Thyroid gland (tissue), 4 donors: ENCODE results near the gene TMEM184C. TPM values are rescaled to one million over a fixed set of nuclear protein-coding genes. Genes with fewer than 3 reads are reported as not detected.
A peak's percentile ranks its signal among the peaks of the same experiment; 100 is the strongest.

Experiments
- DNase-seq, 2 donors: peaks; one replicate each; pipeline ENCODE4 v3.0.0-alpha.2; 2019
- H3K27ac ChIP-seq, 3 donors: fragments of 200-600 bp; sonication (generic); 1 replicate in 2 of 3; 2 replicates in 1 of 3; pipeline ENCODE4 v1.5.1; 2016 to 2019; ENCODE audit warnings: mild to moderate bottlenecking in 1 of 3, moderate library complexity in 1 of 3
- H3K27me3 ChIP-seq: fragments of 200-600 bp; sonication (generic); one replicate; pipeline ENCODE4 v1.5.1; 2019
- H3K36me3 ChIP-seq, 2 donors: fragments of 200-600 bp; sonication (generic); one replicate each; pipeline ENCODE4 v1.5.1; 2016 to 2019
- H3K4me1 ChIP-seq, 2 donors: fragments of 200-600 bp; sonication (generic); one replicate each; pipeline ENCODE4 v1.5.1; 2017 to 2019
- H3K4me3 ChIP-seq, 3 donors: fragments of 200-600 bp; sonication (generic); replicated peaks in 1 of 3; 1 replicate in 2 of 3; 2 replicates in 1 of 3; pipeline ENCODE4 v1.5.1; 2016; ENCODE audit warnings: mild to moderate bottlenecking in 1 of 3
- H3K9me3 ChIP-seq: fragments of 200-600 bp; sonication (generic); one replicate; pipeline ENCODE4 v1.5.1; 2017
- POLR2A ChIP-seq, 2 donors: fragments of 450-650 bp; IDR thresholded peaks; one replicate each; pipeline ENCODE4 v1.6.1; 2017; ENCODE audit warnings: antibody characterized with exemption in 2 of 2, mild to moderate bottlenecking in 2 of 2, moderate library complexity in 1 of 2
- WGBS, 2 donors: methylation state at CpG; one replicate each; pipeline ENCODE4 v1.1.5; 2017; 5-methylcytosine and 5-hydroxymethylcytosine counted together
- intact Hi-C: fragments of 100-400 bp; cut with DNase I; formaldehyde crosslinking; loops from one replicate; pipeline ENCODE4 v1.15.1; 2023
- total RNA-seq, 4 donors: library from RNA; depleted of rRNA; stranded (reverse); fragments of >200 nt; gene quantifications; one replicate each; pipeline ENCODE4 v1.2.3, GENCODE V29; 2016
- TF ChIP-seq, protein P1 (sequence below), 6 experiments: fragments of 200-600 bp in 3 of 6; fragments of 450-650 bp in 3 of 6; sonication (generic) in 3 of 6; IDR thresholded peaks; one replicate each; pipeline ENCODE4 v1.5.1; 2016 to 2019; ENCODE audit warnings: antibody characterized with exemption in 6 of 6, mild to moderate bottlenecking in 2 of 6, inconsistent platforms in 1 of 6, moderate library complexity in 1 of 6

TMEM184C gene
- total RNA-seq, 4 donors from 2014 or later, result 69.6 to 98.5 (median 82.5) TPM

DNA sequence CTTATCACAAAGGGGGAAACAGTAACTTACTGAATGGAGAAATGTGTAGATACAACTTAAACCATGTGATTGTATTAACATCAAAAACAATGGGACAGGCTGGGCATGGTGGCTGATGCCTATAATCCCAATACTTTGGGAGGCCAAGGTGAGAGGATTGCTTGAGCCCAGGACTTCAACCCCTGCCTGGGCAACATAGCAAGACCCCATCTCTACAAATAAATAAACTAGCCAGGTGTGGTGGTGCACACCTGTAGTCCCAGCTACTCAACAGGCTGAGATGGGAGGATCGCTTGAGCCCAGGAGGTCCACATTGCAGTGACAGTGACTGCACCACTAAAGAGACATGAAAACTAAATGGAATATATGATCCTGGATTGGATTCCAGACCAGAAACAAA lies 26.4 kb downstream of the TMEM184C start:
- Histone ChIP-seq H3K9me3 (no peaks in the 10 kb centered on the region), H3K27me3 (no peaks in the 10 kb centered on the region), H3K36me3 (no peaks in the 10 kb centered on the region), H3K27ac (no peak overlapping the region), H3K4me3 (no peak overlapping the region), H3K4me1 (peaks cover 15 to 22% of the 10 kb centered on the region in 2 donors)
- intact Hi-C loops, result no loop called here
- TF ChIP-seq, protein P1, sequence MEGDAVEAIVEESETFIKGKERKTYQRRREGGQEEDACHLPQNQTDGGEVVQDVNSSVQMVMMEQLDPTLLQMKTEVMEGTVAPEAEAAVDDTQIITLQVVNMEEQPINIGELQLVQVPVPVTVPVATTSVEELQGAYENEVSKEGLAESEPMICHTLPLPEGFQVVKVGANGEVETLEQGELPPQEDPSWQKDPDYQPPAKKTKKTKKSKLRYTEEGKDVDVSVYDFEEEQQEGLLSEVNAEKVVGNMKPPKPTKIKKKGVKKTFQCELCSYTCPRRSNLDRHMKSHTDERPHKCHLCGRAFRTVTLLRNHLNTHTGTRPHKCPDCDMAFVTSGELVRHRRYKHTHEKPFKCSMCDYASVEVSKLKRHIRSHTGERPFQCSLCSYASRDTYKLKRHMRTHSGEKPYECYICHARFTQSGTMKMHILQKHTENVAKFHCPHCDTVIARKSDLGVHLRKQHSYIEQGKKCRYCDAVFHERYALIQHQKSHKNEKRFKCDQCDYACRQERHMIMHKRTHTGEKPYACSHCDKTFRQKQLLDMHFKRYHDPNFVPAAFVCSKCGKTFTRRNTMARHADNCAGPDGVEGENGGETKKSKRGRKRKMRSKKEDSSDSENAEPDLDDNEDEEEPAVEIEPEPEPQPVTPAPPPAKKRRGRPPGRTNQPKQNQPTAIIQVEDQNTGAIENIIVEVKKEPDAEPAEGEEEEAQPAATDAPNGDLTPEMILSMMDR (IDR thresholded peaks at IDR 0.05), result no peak
- no peak for TF ChIP-seq POLR2A (IDR thresholded peaks at IDR 0.05)
- DNase-seq, result no peak
- 95 to 96% methylated on average over 1 of the region's 1 CpG for WGBS, 2 donors

DNA sequence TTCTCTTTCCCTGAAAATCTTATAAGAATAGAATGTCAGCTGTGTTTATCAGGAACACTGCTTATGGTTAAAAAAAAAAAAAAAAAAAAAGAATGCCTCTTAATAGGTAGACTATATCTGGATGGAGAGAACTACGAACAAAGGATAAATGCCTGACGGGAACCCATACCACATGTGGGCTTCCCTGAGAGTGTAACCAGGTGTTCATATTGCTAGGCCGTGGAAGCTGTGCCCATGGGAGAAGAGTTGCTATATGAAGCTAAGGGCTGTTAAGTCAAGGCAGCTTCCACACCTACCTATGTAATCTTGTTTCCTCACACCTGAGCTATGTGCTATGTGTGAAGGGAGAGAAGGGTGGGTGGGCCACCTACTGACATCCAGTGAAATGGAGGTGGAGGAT lies 27.3 kb downstream of the TMEM184C start:
- Histone ChIP-seq H3K9me3 (no peaks in the 10 kb centered on the region), H3K4me3 (no peak overlapping the region), H3K4me1 (peaks cover 19 to 30% of the 10 kb centered on the region in 2 donors), H3K27ac (peak overlapping the region in 1 of 3 donors; percentile 41), H3K36me3 (no peaks in the 10 kb centered on the region), H3K27me3 (no peaks in the 10 kb centered on the region)
- WGBS, 2 donors, result 94 to 98% methylated on average over 3 of the region's 3 CpGs
- TF ChIP-seq POLR2A (IDR thresholded peaks at IDR 0.05), result no peak
- intact Hi-C loops, result no loop called here
- DNase-seq, result no peak

DNA sequence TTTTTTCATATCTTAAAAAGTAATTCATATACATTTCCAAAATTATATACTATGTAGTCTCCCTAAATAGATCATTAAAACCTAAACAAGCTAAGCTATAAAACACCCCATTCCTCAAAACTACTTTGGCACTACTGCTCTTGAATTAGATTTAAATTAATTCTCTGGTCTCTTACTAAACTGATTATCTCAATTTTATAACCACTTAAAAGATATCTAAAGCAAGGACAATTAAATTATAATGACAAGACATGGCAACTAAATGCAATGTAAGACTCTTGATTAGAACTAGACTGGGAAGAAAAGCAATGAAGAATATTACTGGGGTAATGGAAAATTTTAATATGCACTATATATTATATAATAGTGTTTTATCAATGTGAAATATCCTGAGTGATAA lies 27.9 kb downstream of the TMEM184C start:
- Histone ChIP-seq H3K36me3 (no peaks in the 10 kb centered on the region), H3K27ac (peak overlapping the region in 1 of 3 donors; percentile 64), H3K4me3 (no peak overlapping the region), H3K4me1 (peaks cover 23 to 37% of the 10 kb centered on the region in 2 donors), H3K27me3 (no peaks in the 10 kb centered on the region), H3K9me3 (no peaks in the 10 kb centered on the region)
- intact Hi-C loops, result no loop called here
- TF ChIP-seq POLR2A (IDR thresholded peaks at IDR 0.05), result no peak
- TF ChIP-seq, protein P1 (IDR thresholded peaks at IDR 0.05), result no peak
- no peak for DNase-seq

DNA sequence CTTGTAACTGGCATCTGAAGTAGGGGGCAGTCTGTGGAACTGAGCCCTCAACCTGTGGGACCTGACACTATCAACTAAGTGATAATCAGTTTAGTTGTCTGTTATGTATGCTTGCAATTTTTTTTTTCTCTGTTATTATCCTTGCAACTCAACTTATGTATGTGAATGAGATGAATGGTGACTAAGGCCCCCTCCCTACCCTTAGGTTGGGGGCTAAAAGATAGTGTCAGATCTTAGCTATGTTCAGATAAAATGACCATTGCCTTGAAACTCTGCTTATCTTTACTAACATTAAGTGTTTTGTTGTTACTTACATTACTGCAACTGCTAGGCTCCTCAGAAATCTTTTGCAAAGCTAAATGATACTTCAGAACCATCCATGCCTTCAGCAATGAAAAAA lies 31.5 kb downstream of the TMEM184C start:
- no peak for DNase-seq
- no peak for TF ChIP-seq POLR2A (IDR thresholded peaks at IDR 0.05)
- TF ChIP-seq, protein P1 (IDR thresholded peaks at IDR 0.05), result no peak
- Histone ChIP-seq H3K4me1 (peaks cover 31 to 40% of the 10 kb centered on the region in 2 donors), H3K27ac (peak overlapping the region; percentile 64 to 78 (median 73)), H3K27me3 (no peaks in the 10 kb centered on the region), H3K36me3 (no peaks in the 10 kb centered on the region), H3K9me3 (no peaks in the 10 kb centered on the region), H3K4me3 (no peak overlapping the region)
- intact Hi-C loops, result no loop called here

DNA sequence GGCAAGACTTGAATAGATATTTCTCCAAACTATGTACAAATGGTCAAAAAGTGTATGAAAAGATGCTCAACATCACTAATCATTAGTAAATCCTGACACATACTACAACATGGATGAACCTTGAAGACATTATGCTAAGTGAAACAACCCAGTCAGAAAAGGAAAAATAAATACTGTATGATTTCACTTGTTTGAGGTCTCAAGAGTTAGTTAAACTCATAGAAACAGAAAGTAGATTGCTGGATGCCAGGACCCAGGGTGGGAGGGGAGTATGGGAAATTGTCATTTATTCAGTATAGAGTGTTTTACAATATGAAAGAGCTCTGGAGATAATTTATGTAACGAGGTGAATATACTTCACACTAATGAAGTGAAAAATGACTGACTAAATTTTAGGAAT lies 34.4 kb downstream of the TMEM184C start:
- intact Hi-C loops, result no loop called here
- Histone ChIP-seq H3K4me3 (no peak overlapping the region), H3K27me3 (no peaks in the 10 kb centered on the region), H3K36me3 (no peaks in the 10 kb centered on the region), H3K9me3 (no peaks in the 10 kb centered on the region), H3K27ac (peak overlapping the region in 1 of 3 donors; percentile 3), H3K4me1 (peaks cover 26 to 27% of the 10 kb centered on the region in 2 donors)
- TF ChIP-seq, protein P1 (IDR thresholded peaks at IDR 0.05), result no peak
- TF ChIP-seq POLR2A (IDR thresholded peaks at IDR 0.05), result no peak
- WGBS, 2 donors, result 93 to 94% methylated on average over 1 of the region's 1 CpG
- no peak for DNase-seq

DNA sequence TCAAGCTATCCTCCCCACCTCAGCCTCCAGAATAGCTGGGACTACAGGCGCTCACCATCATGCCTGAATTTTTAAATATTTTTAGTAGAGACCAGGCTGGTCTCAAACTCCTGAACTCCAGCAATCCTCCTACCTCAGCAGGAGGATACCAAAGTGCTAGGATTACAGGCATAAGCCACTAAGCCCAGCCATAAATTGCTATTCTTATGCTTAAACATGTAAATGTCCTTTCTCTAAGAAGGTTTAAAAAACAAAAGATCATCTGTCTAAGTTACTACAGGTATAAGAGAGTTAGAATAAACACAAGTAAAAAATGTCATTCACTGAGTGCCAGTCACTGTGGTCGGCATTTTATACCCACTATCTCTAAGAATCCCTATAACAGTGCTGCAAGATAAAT lies 38.4 kb downstream of the TMEM184C start:
- Histone ChIP-seq H3K36me3 (no peaks in the 10 kb centered on the region), H3K4me1 (peaks cover 10 to 20% of the 10 kb centered on the region in 2 donors), H3K27me3 (no peaks in the 10 kb centered on the region), H3K9me3 (no peaks in the 10 kb centered on the region), H3K4me3 (no peak overlapping the region), H3K27ac (no peak overlapping the region)
- DNase-seq, result no peak
- TF ChIP-seq, protein P1 (IDR thresholded peaks at IDR 0.05), result no peak
- no peak for TF ChIP-seq POLR2A (IDR thresholded peaks at IDR 0.05)
- intact Hi-C loops, result no loop called here
- 97 to 98% methylated on average over 2 of the region's 2 CpGs for WGBS, 2 donors
